Left colon (tissue), 2 donors: ENCODE results near the gene BAZ1A. TPM values are rescaled to one million over a fixed set of nuclear protein-coding genes. Genes with fewer than 3 reads are reported as not detected.
A peak's percentile ranks its signal among the peaks of the same experiment; 100 is the strongest.

Experiments
- ATAC-seq: fragments of 200-7000 bp; cut with Tn5 transposase; one replicate; pipeline ENCODE4 v1.9.1; 2020; ENCODE audit warnings: mild to moderate bottlenecking, moderate library complexity
- DNase-seq, 2 donors: peaks; one replicate each; pipeline ENCODE4 v3.0.0-alpha.2; 2020
- intact Hi-C, 2 donors: fragments of 100-400 bp; cut with DNase I in 1 of 2; cut with micrococcal nuclease in 1 of 2; formaldehyde crosslinking; loops; one replicate each; pipeline versions ENCODE4 v1.11.2 to v1.14.0; 2022; cut with DNase I, micrococcal nuclease
- long read RNA-seq: library from polyadenylated mRNA; unstranded; transcript quantifications from one replicate; pipeline ENCODE4 v2.0.0, GENCODE V29; 2021
- total RNA-seq, 2 donors: library from RNA; stranded (reverse); fragmentation: NEBNext Ultra II Directional; extraction: Animal tissue kit (Norgen Biotek cat#: 25700); gene quantifications; one replicate each; pipeline ENCODE4 v1.2.1, GENCODE V29; 2021
- donor health status: DM: no; HTN: no; CAD: no.
- donor health status: DM: yes; HTN: yes; CAD: no.

BAZ1A gene
- 10 to 100 TPM; 29.1 to 36.1 TPM for total RNA-seq
- long read RNA-seq, partial matches to known transcripts, result 17 of 24 reads
- long read RNA-seq, other reads (novel, unspliced or antisense), result 7 of 24 reads

- DNase-seq, result peak; percentile 67 to 74
- peak; percentile 69 for ATAC-seq
- intact Hi-C loops, result no loop called here
These were observed at the start of gene BAZ1A for GRCh38 chr14:34875031-34875922. Gene BAZ1A (minus strand): TSS chr14:34875360. CDS start chr14:34874604, 756 bp downstream.

- ATAC-seq, result no peak
- no peak for DNase-seq
- intact Hi-C loops, result no loop called here
These were observed 45.2 kb upstream of the BAZ1A start for GRCh38 chr14:34920339-34920738.

DNA sequence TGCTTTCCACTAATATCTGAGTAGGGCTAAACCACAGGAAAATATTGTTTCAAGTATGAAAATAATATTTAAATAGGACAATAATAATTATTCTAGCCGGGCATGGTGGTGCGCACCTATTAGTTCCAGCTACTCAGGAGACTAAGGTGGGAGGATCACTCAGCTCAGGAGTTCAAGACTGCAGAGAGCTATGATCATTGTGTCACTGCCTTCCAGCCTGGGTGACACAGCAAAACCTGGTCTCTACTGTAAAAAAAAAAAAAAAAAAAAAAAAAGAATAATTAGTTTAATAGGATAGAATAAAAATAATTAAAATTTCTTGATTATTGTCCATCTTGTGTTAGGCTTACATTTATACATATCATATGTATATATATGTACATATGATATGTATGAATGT lies 38.5 kb upstream of the BAZ1A start:
- DNase-seq, result no peak
- intact Hi-C loops, result no loop called here
- no peak for ATAC-seq

DNA sequence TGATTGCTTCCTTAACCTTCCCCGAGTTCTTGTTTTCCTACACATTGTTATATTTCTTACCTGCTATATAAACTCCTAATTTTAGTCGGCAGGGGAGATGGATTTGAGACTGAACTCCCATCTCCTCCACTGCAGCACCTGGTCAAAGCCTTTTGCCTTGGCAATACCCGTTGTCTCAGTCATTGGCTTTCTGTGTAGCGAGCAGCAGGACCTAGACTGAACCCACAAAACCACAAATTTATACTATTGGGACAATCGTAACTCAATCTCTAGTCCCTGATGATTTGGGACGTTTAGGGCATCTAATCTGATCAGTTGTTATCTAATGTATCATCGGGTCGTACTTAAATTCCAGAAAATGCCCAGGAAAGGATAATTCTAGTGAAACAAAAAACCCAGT lies 37.8 kb upstream of the BAZ1A start:
- intact Hi-C loops, result no loop called here
- DNase-seq (no peak), ATAC-seq (no peak)

- no peak for ATAC-seq
- intact Hi-C loops, result no loop called here
- DNase-seq, result no peak
These were observed 37.0 kb upstream of the BAZ1A start for GRCh38 chr14:34912182-34912581.

GRCh38 chr14:34911209-34912150 lies 36.3 kb upstream of the BAZ1A start:
- intact Hi-C loops, result no loop called here
- no peak for ATAC-seq
- DNase-seq, result no peak

DNA sequence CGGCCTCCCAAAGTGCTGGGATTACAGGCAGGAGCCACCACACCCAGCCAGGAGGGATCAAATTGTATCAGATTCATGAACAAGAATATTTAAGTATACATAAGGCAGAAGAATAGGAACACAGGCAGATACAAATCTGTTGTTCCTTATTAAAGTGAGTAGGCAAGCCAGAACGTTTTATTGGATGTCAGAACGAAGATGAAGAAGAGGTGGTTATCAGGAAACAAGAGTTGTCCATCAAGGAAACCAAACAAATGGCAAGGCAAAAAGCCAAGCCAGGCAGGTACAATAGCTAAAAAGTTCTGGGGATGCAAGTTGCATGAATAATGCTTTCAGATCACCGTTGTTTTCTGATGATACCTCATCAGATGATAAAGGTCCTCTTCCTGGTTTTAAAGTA lies 31.1 kb upstream of the BAZ1A start:
- ATAC-seq, result no peak
- DNase-seq, result no peak
- intact Hi-C loops, result no loop called here

DNA sequence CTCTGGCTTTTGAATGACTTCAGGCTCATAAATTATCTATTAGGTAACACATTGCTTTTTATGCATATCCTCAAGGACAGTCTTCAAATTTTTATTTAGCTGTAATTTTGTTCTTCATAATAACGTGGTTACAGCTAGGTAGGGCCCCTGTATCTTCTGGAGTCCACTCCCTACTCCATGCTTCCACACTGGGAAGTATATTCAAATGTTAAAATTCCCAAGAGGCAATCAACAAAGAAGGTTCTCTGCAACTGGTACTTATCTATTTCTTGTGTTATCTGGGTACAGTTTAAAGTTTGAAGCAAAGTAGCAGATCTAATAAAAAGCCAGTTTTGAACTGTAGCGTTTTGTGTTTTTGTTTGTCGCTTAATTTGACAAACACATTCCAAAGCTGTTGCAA lies 20.1 kb upstream of the BAZ1A start:
- DNase-seq (no peak), ATAC-seq (no peak)
- intact Hi-C loops, result no loop called here

- DNase-seq (no peak), ATAC-seq (no peak)
- intact Hi-C loops, result no loop called here
These were observed 15.8 kb upstream of the BAZ1A start for GRCh38 chr14:34890937-34891336.

DNA sequence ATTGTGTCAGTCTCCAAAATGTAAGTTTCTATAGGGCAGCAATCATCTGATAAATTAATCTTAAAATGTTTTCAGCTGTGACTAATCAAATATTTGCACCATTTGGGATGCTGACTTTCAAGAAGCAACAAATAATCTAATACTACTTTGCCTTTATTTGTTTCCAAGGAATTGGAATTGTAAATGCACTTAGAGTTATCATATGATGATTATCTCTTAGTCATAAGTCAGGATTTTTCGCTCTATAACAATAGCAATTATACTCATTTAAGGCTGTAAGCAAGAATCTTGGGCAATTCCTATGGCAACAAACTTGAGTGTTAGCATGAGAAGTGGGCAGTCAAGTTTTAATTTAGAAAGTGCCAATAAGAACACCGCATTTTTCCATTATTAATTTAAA lies 13.0 kb upstream of the BAZ1A start:
- DNase-seq, result no peak
- no peak for ATAC-seq
- intact Hi-C loops, result no loop called here

- no peak for ATAC-seq
- DNase-seq, result no peak
- intact Hi-C loops, result no loop called here
These were observed 8.8 kb upstream of the BAZ1A start for GRCh38 chr14:34883954-34884353.

DNA sequence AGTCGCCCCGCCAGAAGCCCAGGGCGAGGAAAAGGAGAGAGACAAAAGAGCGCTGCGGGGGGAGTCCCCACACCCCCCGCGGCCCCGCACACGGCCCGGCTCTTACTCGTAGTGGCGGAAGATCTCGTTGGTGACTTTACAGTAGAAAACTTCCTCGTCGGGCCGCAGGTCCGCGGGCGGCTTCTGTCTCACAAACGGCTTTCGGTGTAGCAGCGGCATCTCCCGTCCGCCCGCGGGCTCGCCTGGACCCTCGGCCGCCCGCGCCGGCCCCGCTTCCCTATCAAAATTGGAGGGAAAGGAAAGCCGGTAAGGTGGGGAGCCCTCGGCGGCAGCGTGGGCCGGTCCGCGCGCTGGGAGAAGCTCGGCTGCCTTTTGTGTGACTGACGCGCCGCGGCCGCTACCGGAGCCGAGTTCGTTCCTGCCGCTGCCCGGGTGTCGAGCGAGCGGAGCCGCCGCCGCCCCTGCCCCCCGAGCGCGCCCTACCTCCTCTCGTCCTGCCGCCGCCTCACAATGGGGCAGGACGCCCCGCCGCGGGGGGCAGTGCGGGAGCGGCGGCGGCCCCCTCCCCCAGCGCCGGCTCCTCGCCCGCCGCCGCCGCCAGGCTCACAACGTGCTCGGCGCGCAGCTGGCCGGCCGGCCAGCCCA lies 652 bp downstream of the BAZ1A start:
- intact Hi-C loops, result no loop called here
- DNase-seq (peak; percentile 43 to 65), ATAC-seq (peak; percentile 36)

- peak; percentile 81 for ATAC-seq
- intact Hi-C loops, result no loop called here
- peak; percentile 85 for DNase-seq
These were observed 1.4 kb downstream of the BAZ1A start for GRCh38 chr14:34873589-34874385.

GRCh38 chr14:34872822-34873588 lies 2.2 kb downstream of the BAZ1A start:
- no peak for ATAC-seq
- intact Hi-C loops, result no loop called here
- no peak for DNase-seq

GRCh38 chr14:34867199-34867598 lies 8.0 kb downstream of the BAZ1A start:
- intact Hi-C loops, result no loop called here
- ATAC-seq, result no peak
- no peak for DNase-seq

- DNase-seq (no peak), ATAC-seq (no peak)
- intact Hi-C loops, result no loop called here
These were observed 9.1 kb downstream of the BAZ1A start for GRCh38 chr14:34865889-34866574.

GRCh38 chr14:34863844-34864243 lies 11.3 kb downstream of the BAZ1A start:
- no peak for ATAC-seq
- intact Hi-C loops, result no loop called here
- no peak for DNase-seq
